ENCODE data around the gene VSIG10L2.

Gene VSIG10L2

GRCh38 chr11:125929445-125930075 is 16.3 kb upstream of the VSIG10L2 start:
- peak in 9 of 58 donors; percentile 8 to 31 (median 17) for DNase-seq

GRCh38 chr11:125930076-125930450 is 15.8 kb upstream of the VSIG10L2 start:
- DNase-seq: no peak

GRCh38 chr11:125931116-125931515 is 14.7 kb upstream of the VSIG10L2 start:
- DNase-seq: no peak

- DNase-seq: no peak
Measured at GRCh38 chr11:125931668-125932067, 14.2 kb upstream of the VSIG10L2 start.

- no peak for DNase-seq
Measured at GRCh38 chr11:125932301-125932700, 13.5 kb upstream of the VSIG10L2 start.

GRCh38 chr11:125933030-125933813 is 12.6 kb upstream of the VSIG10L2 start:
- DNase-seq: peak in 1 of 58 donors; percentile 14

GRCh38 chr11:125934473-125934872 is 11.4 kb upstream of the VSIG10L2 start:
- no peak for DNase-seq

GRCh38 chr11:125935056-125935455 is 10.8 kb upstream of the VSIG10L2 start:
- DNase-seq: no peak

- DNase-seq: no peak
Measured at GRCh38 chr11:125935618-125936199, 10.1 kb upstream of the VSIG10L2 start.

- no peak for DNase-seq
Measured at GRCh38 chr11:125938418-125938817, 7.4 kb upstream of the VSIG10L2 start.

GRCh38 chr11:125939081-125939521 is 6.7 kb upstream of the VSIG10L2 start:
- DNase-seq: peak in 3 of 58 donors; percentile 6 to 17 (median 6)

GRCh38 chr11:125940145-125940544 is 5.7 kb upstream of the VSIG10L2 start:
- no peak for DNase-seq

- DNase-seq: no peak
Measured at GRCh38 chr11:125941267-125941618, 4.6 kb upstream of the VSIG10L2 start.

GRCh38 chr11:125941619-125942611 is 3.9 kb upstream of the VSIG10L2 start:
- DNase-seq: peak in 6 of 58 donors; percentile 8 to 46 (median 23)

GRCh38 chr11:125942771-125943428 is 2.9 kb upstream of the VSIG10L2 start:
- DNase-seq: no peak

GRCh38 chr11:125943661-125944349 is 2.0 kb upstream of the VSIG10L2 start:
- DNase-seq: no peak

GRCh38 chr11:125944350-125945010 is 1.4 kb upstream of the VSIG10L2 start:
- DNase-seq: no peak

GRCh38 chr11:125945011-125945796 is 640 bp upstream of the VSIG10L2 start:
- no peak for DNase-seq
